GM12891 (cell line): ENCODE measurements around the gene KIT.

Source experiments
- POLR2A ChIP-seq: IDR thresholded peaks from 2 replicates; pipeline ENCODE4 v1.6.1; 2011; ENCODE audit warnings: low read depth, low read length, control low read depth
- POLR2AphosphoS5 ChIP-seq: IDR thresholded peaks from 2 replicates; pipeline ENCODE4 v1.6.1; 2011; ENCODE audit warnings: low read depth, low read length, control low read depth
- TAF1 ChIP-seq: IDR thresholded peaks from 2 replicates; pipeline ENCODE4 v1.6.1; 2011; ENCODE audit warnings: low read depth, low read length, control low read depth

GRCh38 chr4:54643958-54644751, 13.6 kb upstream of the KIT start:
- TF ChIP-seq POLR2A (no peak), POLR2AphosphoS5 (no peak), TAF1 (no peak)
